Measurements from ENCODE around the gene SCMH1. TPM values are rescaled to one million over a fixed set of nuclear protein-coding genes. Genes with fewer than 3 reads are reported as not detected.

Gene SCMH1
- total RNA-seq, 1 experiment from 2014 or later: 39.5 TPM

- Histone ChIP-seq H3K9me2 (ENCODE audit: insufficient read depth) (no peaks in the 10 kb centered on the region), H4K20me1 (ENCODE audit: insufficient read depth) (no peaks in the 10 kb centered on the region; the same call in 1 of the 2 replicates), H3K4me3 (no peak overlapping the region), H3K4me1 (replicated peaks; ENCODE audit: insufficient read depth) (no peaks in the 10 kb centered on the region), H3K27me3 (ENCODE audit: insufficient read depth, low read depth) (no peaks in the 10 kb centered on the region), H3K79me2 (ENCODE audit: low read depth) (no peaks in the 10 kb centered on the region), H3K9me3 (ENCODE audit: insufficient read depth, low read depth) (no peaks in the 10 kb centered on the region), H3K36me3 (ENCODE audit: low read depth) (no peaks in the 10 kb centered on the region), H3K27ac (no peak overlapping the region), H2AFZ (no peak overlapping the region), H3F3A (ENCODE audit: insufficient read depth, low read depth) (peaks cover 17% of the 10 kb centered on the region), H3K4me2 (no peak overlapping the region)
- ChIA-PET CTCF (interaction anchor here (0.7 kb wide), 1 partner anchor 214 kb away, joined by 6 read pairs; no protein-coding TSS in a partner anchor), POLR2A (ENCODE audit: unreplicated experiment) (interaction anchor here (0.7 kb wide), 1 partner anchor 403 kb away, joined by 5 read pairs; no protein-coding TSS in a partner anchor)
- intact Hi-C loops (cut with micrococcal nuclease; ENCODE audit: unreplicated experiment): loop anchor here (10.0 kb wide), 1 partner anchor 221 kb away; the partner anchor contains the start of gene SCMH1
- TF ChIP-seq CTCF (conservative IDR thresholded peaks at IDR 0.05) (peak; percentile 46), EZH2 (IDR thresholded peaks at IDR 0.05; ENCODE audit: low read depth) (no peak)
- DNase-seq: no peak
- no TSS peak for BruUV-seq (replicated peaks)
These were observed 218.7 kb downstream of the SCMH1 start for GRCh38 chr1:41023279-41023990.

- CTCF ChIA-PET: interaction anchor here (0.7 kb wide), 1 partner anchor 215 kb away, joined by 6 read pairs; no protein-coding TSS in a partner anchor
- intact Hi-C loops (cut with micrococcal nuclease; ENCODE audit: unreplicated experiment): loop anchor here (10.0 kb wide), 1 partner anchor 222 kb away; the partner anchor contains the start of gene SCMH1
These were observed 219.7 kb downstream of the SCMH1 start for GRCh38 chr1:41022424-41022823.

More at GRCh38 chr1:41022424-41022823, 219.7 kb downstream of the SCMH1 start:
- Histone ChIP-seq H3K27me3 (ENCODE audit: insufficient read depth, low read depth) (no peaks in the 10 kb centered on the region), H3K9me2 (ENCODE audit: insufficient read depth) (no peaks in the 10 kb centered on the region), H3K79me2 (ENCODE audit: low read depth) (no peaks in the 10 kb centered on the region), H3F3A (ENCODE audit: insufficient read depth, low read depth) (peaks cover 17% of the 10 kb centered on the region), H4K20me1 (ENCODE audit: insufficient read depth) (no peaks in the 10 kb centered on the region; the same call in 1 of the 2 replicates), H2AFZ (no peak overlapping the region), H3K9me3 (ENCODE audit: insufficient read depth, low read depth) (no peaks in the 10 kb centered on the region), H3K36me3 (ENCODE audit: low read depth) (no peaks in the 10 kb centered on the region), H3K4me2 (no peak overlapping the region), H3K4me3 (no peak overlapping the region), H3K4me1 (replicated peaks; ENCODE audit: insufficient read depth) (no peaks in the 10 kb centered on the region), H3K27ac (no peak overlapping the region)
- TF ChIP-seq CTCF (conservative IDR thresholded peaks at IDR 0.05): no peak
- TF ChIP-seq EZH2 (IDR thresholded peaks at IDR 0.05; ENCODE audit: low read depth): no peak
- no peak for DNase-seq
- no TSS peak for BruUV-seq (replicated peaks)
- POLR2A ChIA-PET (ENCODE audit: unreplicated experiment): no interaction called here
